A549 treated with Hydrocortisone at 1 μM for 4 hours (cell line): ENCODE results near the gene USP9X. TPM values are rescaled to one million over a fixed set of nuclear protein-coding genes. Genes with fewer than 3 reads are reported as not detected.

Source experiments
- total RNA-seq: library from RNA; stranded (reverse); fragments of 200-300 nt; extraction: Qiagen RNA extraction; gene quantifications from 5 replicates; pipeline ENCODE4 v1.2.3, GENCODE V29; 2022

USP9X gene, protein sequence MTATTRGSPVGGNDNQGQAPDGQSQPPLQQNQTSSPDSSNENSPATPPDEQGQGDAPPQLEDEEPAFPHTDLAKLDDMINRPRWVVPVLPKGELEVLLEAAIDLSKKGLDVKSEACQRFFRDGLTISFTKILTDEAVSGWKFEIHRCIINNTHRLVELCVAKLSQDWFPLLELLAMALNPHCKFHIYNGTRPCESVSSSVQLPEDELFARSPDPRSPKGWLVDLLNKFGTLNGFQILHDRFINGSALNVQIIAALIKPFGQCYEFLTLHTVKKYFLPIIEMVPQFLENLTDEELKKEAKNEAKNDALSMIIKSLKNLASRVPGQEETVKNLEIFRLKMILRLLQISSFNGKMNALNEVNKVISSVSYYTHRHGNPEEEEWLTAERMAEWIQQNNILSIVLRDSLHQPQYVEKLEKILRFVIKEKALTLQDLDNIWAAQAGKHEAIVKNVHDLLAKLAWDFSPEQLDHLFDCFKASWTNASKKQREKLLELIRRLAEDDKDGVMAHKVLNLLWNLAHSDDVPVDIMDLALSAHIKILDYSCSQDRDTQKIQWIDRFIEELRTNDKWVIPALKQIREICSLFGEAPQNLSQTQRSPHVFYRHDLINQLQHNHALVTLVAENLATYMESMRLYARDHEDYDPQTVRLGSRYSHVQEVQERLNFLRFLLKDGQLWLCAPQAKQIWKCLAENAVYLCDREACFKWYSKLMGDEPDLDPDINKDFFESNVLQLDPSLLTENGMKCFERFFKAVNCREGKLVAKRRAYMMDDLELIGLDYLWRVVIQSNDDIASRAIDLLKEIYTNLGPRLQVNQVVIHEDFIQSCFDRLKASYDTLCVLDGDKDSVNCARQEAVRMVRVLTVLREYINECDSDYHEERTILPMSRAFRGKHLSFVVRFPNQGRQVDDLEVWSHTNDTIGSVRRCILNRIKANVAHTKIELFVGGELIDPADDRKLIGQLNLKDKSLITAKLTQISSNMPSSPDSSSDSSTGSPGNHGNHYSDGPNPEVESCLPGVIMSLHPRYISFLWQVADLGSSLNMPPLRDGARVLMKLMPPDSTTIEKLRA (N-terminal part only)
- total RNA-seq: 26.6 to 40.0 TPM (median 29.9 TPM) in 5 replicates

GRCh38 chrX:41084893-41085511 is at the start of gene USP9X:
Gene USP9X (plus strand): TSS chrX:41085445. CDS start chrX:41123629, 38,184 bp downstream.

Other genes starting within 250 kb of the USP9X start
- 150 to 382 TPM (median 195 TPM) in 5 replicates for gene DDX3X, start 248.7 kb downstream of the USP9X start, total RNA-seq